ENCODE data around the gene LMO3. TPM values are rescaled to one million over a fixed set of nuclear protein-coding genes. Genes with fewer than 3 reads are reported as not detected.

Gene LMO3
- total RNA-seq, 1 donor from 2014 or later, result 127 TPM

- no peak for DNase-seq
- H3K4me3 ChIP-seq, result no peak overlapping the region
- no peaks in the 10 kb centered on the region for H3K9me3 ChIP-seq
- no peaks in the 10 kb centered on the region for H3K27me3 ChIP-seq (ENCODE audit: low read depth)
- no peaks in the 10 kb centered on the region for H3K36me3 ChIP-seq
- peak; percentile 63 to 83 for ATAC-seq
- no peaks in the 10 kb centered on the region for H3K4me1 ChIP-seq
- intact Hi-C loops (cut with DNase I), result no loop called here
- no peak for TF ChIP-seq CTCF (IDR thresholded peaks at IDR 0.05)
- H3K27ac ChIP-seq, result peak overlapping the region; percentile 39
Observed at GRCh38 chr12:16581416-16581815, 24.5 kb downstream of the LMO3 start.

DNA sequence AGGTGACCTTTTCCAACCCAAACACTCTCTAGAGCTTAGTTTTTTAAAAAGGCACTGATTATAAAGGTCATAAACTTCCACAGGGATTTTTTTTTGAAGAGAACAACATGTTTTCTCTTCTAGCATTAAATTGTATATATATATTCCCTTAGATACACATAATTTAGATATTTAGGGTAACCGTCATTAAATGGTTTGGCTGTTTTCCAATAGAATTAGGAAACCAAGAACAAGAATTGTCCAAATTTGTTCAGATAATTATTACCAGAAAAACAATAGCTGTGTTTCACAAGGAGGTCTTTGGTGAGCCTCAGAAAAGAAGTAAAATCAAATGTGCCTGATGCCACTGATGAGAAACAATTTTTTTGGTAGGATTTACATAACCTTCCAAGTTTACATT is 26.9 kb downstream of the LMO3 start:
- TF ChIP-seq CTCF (IDR thresholded peaks at IDR 0.05), result no peak
- no peak for DNase-seq
- peak overlapping the region; percentile 3 for H3K27ac ChIP-seq
- H3K27me3 ChIP-seq (ENCODE audit: low read depth), result no peaks in the 10 kb centered on the region
- no peaks in the 10 kb centered on the region for H3K4me1 ChIP-seq
- H3K36me3 ChIP-seq, result no peaks in the 10 kb centered on the region
- no peaks in the 10 kb centered on the region for H3K9me3 ChIP-seq
- no peak for ATAC-seq
- no peak overlapping the region for H3K4me3 ChIP-seq
- intact Hi-C loops (cut with DNase I), result no loop called here

DNA sequence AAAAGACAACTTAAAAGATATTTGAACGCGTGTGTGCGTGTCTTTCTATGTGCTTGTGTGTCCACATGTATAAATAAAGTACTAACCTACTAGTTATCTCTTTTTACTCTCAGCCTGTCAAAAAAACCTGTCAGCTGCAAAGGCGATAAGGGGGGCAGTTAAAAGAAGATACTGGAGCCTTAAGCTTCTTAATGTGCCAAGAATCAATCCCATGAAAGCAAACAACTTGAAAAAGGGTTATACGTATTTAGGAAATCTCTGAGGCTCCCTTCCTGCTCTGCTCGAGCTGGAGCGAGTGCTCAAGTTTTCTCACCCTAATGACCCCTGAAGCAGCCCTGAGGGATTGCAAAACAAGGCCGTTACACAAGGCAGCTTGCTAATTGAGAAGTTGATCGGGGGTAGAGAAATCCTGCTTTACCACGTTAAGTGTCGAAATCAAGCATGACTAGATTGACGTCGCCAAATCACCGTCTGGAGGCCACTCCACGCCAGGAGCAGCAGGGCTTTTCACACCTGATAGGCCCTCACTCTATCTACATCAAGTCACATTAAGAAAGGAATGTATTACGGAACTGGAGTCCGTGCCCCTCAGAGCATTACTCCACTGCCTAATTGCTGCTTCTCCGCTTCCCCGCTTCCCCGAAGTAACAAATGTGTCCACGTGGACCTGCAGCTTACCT is 32.4 kb downstream of the LMO3 start:
- Histone ChIP-seq H3K27ac (peak overlapping the region; percentile 63), H3K4me3 (no peak overlapping the region), H3K4me1 (no peaks in the 10 kb centered on the region), H3K27me3 (ENCODE audit: low read depth) (no peaks in the 10 kb centered on the region), H3K9me3 (no peaks in the 10 kb centered on the region), H3K36me3 (no peaks in the 10 kb centered on the region)
- intact Hi-C loops (cut with DNase I), result no loop called here
- TF ChIP-seq CTCF (IDR thresholded peaks at IDR 0.05), result no peak
- ATAC-seq (peak; percentile 94 to 95), DNase-seq (peak; percentile 76)

GRCh38 chr12:16568873-16569272 is 37.1 kb downstream of the LMO3 start:
- Histone ChIP-seq H3K4me3 (no peak overlapping the region), H3K36me3 (no peaks in the 10 kb centered on the region), H3K27ac (no peak overlapping the region), H3K9me3 (no peaks in the 10 kb centered on the region), H3K27me3 (ENCODE audit: low read depth) (no peaks in the 10 kb centered on the region), H3K4me1 (no peaks in the 10 kb centered on the region)
- TF ChIP-seq CTCF (IDR thresholded peaks at IDR 0.05), result no peak
- intact Hi-C loops (cut with DNase I), result no loop called here
- DNase-seq, result no peak
- no peak for ATAC-seq

DNA sequence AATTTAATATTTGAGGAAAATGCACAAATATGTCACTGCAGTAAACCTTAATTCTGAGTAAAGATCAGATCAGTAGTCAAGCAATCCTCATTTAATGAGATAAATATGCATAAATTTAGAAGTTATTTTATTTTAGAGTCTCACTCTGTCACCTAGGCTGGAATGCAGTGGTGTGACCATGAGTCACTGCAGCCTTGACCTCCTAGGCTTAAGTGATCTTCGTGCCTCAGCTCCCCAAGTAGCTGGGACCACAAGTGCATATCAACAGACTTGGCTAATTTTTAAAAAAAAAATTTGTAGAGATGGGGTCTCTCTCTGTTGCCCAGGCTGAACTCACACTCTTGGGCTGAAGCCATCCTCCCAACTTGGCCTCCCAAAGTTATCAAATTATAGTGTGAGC is 41.3 kb downstream of the LMO3 start:
- H3K36me3 ChIP-seq, result no peaks in the 10 kb centered on the region
- intact Hi-C loops (cut with DNase I), result no loop called here
- H3K27me3 ChIP-seq (ENCODE audit: low read depth), result no peaks in the 10 kb centered on the region
- no peaks in the 10 kb centered on the region for H3K4me1 ChIP-seq
- DNase-seq (no peak), ATAC-seq (peak in 1 of 2 donors; percentile 61)
- H3K27ac ChIP-seq, result no peak overlapping the region
- H3K9me3 ChIP-seq, result no peaks in the 10 kb centered on the region
- no peak for TF ChIP-seq CTCF (IDR thresholded peaks at IDR 0.05)
- H3K4me3 ChIP-seq, result no peak overlapping the region

Data from lower lobe of right lung (tissue), 2 donors.